Measurements from ENCODE around the gene TP63. TPM values are rescaled to one million over a fixed set of nuclear protein-coding genes. Genes with fewer than 3 reads are reported as not detected.

The TP63 gene
- total RNA-seq, 1 donor from 2014 or later, result 5.8 TPM

- TF ChIP-seq, protein P1, sequence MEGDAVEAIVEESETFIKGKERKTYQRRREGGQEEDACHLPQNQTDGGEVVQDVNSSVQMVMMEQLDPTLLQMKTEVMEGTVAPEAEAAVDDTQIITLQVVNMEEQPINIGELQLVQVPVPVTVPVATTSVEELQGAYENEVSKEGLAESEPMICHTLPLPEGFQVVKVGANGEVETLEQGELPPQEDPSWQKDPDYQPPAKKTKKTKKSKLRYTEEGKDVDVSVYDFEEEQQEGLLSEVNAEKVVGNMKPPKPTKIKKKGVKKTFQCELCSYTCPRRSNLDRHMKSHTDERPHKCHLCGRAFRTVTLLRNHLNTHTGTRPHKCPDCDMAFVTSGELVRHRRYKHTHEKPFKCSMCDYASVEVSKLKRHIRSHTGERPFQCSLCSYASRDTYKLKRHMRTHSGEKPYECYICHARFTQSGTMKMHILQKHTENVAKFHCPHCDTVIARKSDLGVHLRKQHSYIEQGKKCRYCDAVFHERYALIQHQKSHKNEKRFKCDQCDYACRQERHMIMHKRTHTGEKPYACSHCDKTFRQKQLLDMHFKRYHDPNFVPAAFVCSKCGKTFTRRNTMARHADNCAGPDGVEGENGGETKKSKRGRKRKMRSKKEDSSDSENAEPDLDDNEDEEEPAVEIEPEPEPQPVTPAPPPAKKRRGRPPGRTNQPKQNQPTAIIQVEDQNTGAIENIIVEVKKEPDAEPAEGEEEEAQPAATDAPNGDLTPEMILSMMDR (conservative IDR thresholded peaks at IDR 0.05), result no peak
- no peak for DNase-seq (ENCODE audit: extremely low spot score, unreplicated experiment)
- H3K4me1 Mint-ChIP-seq (ENCODE audit: unreplicated experiment), result no peaks in the 10 kb centered on the region
- H3K36me3 Mint-ChIP-seq, result no peaks in the 10 kb centered on the region
- no peak overlapping the region for H3K4me3 Mint-ChIP-seq
- no peak overlapping the region for H3K27ac Mint-ChIP-seq
- peaks cover 5% of the 10 kb centered on the region for H3K9me3 Mint-ChIP-seq
- H3K27me3 Mint-ChIP-seq, result peaks cover 24% of the 10 kb centered on the region
These were observed 218.1 kb downstream of the TP63 start for GRCh38 chr3:189849262-189849661.

DNA sequence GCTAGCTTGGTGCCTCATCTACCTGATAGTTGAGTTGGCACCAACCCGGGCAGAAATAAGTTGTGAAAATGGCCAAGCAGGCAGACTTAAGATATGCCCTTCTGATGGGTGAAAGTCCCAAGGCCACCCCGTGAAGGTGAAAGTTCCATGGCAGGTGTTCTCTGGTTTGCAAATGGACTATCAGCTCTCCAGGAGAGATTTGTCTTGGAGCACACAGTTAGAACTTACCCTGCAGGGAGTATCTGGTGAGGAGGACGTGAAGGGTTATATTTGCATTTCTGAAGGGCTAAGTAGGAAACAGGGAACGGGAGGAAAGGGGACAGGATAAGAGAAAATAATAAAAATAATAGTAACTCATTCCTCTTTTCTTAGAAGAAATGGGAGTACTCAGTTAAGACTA is 220.5 kb downstream of the TP63 start:
- Mint-ChIP-seq H3K4me1 (ENCODE audit: unreplicated experiment) (no peaks in the 10 kb centered on the region), H3K36me3 (no peaks in the 10 kb centered on the region), H3K4me3 (no peak overlapping the region), H3K9me3 (peaks cover 5% of the 10 kb centered on the region), H3K27ac (no peak overlapping the region), H3K27me3 (peaks cover 11% of the 10 kb centered on the region)
- TF ChIP-seq, protein P1 (conservative IDR thresholded peaks at IDR 0.05), result no peak
- DNase-seq (ENCODE audit: extremely low spot score, unreplicated experiment), result no peak

- H3K9me3 Mint-ChIP-seq, result peaks cover 5% of the 10 kb centered on the region
- H3K27ac Mint-ChIP-seq, result no peak overlapping the region
- no peaks in the 10 kb centered on the region for H3K36me3 Mint-ChIP-seq
- peaks cover 10% of the 10 kb centered on the region for H3K27me3 Mint-ChIP-seq
- no peak for DNase-seq (ENCODE audit: extremely low spot score, unreplicated experiment)
- no peaks in the 10 kb centered on the region for H3K4me1 Mint-ChIP-seq (ENCODE audit: unreplicated experiment)
- TF ChIP-seq, protein P1 (conservative IDR thresholded peaks at IDR 0.05), result no peak
- no peak overlapping the region for H3K4me3 Mint-ChIP-seq
These were observed 222.7 kb downstream of the TP63 start for GRCh38 chr3:189853906-189854305.

GRCh38 chr3:189860296-189860695 is 229.1 kb downstream of the TP63 start:
- TF ChIP-seq, protein P1 (conservative IDR thresholded peaks at IDR 0.05), result no peak
- no peak overlapping the region for H3K4me3 Mint-ChIP-seq
- no peaks in the 10 kb centered on the region for H3K4me1 Mint-ChIP-seq (ENCODE audit: unreplicated experiment)
- H3K27ac Mint-ChIP-seq, result no peak overlapping the region
- DNase-seq (ENCODE audit: extremely low spot score, unreplicated experiment), result no peak
- no peaks in the 10 kb centered on the region for H3K9me3 Mint-ChIP-seq
- no peaks in the 10 kb centered on the region for H3K36me3 Mint-ChIP-seq
- peaks cover 2% of the 10 kb centered on the region for H3K27me3 Mint-ChIP-seq

DNA sequence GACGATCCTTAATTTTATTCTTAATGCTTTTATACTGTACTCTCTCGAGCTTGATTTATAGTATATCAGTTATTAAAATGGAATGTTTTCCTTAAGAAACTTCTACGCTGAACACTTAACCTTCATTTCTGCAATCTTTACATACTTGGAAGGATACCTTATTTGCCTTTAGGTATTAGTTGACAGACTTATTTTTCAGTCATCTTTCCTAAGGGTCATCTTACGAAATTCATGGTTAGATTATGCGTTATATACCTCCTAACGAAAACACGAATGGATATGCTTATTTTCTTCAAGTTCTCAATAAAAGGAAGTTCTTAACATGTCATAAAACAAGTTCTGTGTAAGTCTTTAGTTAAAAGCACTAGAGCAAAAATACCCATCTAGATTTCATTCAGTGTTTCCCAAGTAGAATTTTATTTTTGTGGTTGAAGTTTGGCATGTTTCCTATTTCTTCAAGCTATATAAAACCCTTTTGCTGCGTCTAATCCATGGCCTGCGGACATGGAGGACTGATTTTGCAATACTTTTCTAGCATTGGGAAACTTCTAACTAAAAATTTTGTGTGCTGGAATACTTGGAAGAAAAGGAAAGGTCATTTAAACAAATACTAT is 231.3 kb downstream of the TP63 start:
- Mint-ChIP-seq H3K4me3 (no peak overlapping the region), H3K9me3 (no peaks in the 10 kb centered on the region), H3K36me3 (no peaks in the 10 kb centered on the region), H3K27ac (no peak overlapping the region), H3K27me3 (peaks cover 2% of the 10 kb centered on the region), H3K4me1 (ENCODE audit: unreplicated experiment) (no peaks in the 10 kb centered on the region)
- DNase-seq (ENCODE audit: extremely low spot score, unreplicated experiment), result no peak
- TF ChIP-seq, protein P1 (conservative IDR thresholded peaks at IDR 0.05), result no peak

DNA sequence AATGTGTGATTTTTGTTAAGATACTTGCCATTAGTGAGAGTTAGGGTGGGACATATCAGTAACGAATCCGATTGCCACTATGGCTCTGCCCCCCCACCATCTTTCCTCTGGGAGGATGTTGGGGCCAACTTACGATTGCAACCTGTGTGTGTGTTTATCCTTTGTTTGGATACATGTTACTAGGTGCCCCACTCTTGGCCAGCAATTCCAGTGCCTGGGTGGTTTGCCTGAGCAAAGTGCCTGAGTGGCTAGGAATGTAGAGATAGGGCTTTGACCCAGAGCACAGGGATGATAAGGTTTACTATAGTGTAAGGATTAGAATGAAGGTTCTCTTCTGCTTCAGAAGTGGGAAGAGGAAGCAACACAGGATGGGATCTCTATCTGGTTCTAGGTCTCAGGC is 231.8 kb downstream of the TP63 start:
- TF ChIP-seq, protein P1 (conservative IDR thresholded peaks at IDR 0.05), result no peak
- H3K27ac Mint-ChIP-seq, result no peak overlapping the region
- H3K4me3 Mint-ChIP-seq, result no peak overlapping the region
- peaks cover 2% of the 10 kb centered on the region for H3K27me3 Mint-ChIP-seq
- no peaks in the 10 kb centered on the region for H3K9me3 Mint-ChIP-seq
- no peaks in the 10 kb centered on the region for H3K36me3 Mint-ChIP-seq
- no peak for DNase-seq (ENCODE audit: extremely low spot score, unreplicated experiment)
- no peaks in the 10 kb centered on the region for H3K4me1 Mint-ChIP-seq (ENCODE audit: unreplicated experiment)
